ENCODE data around the gene RBM44. TPM values are rescaled to one million over a fixed set of nuclear protein-coding genes. Genes with fewer than 3 reads are reported as not detected.

RBM44 gene
- total RNA-seq, 1 donor from 2014 or later = 0.69 TPM

DNA sequence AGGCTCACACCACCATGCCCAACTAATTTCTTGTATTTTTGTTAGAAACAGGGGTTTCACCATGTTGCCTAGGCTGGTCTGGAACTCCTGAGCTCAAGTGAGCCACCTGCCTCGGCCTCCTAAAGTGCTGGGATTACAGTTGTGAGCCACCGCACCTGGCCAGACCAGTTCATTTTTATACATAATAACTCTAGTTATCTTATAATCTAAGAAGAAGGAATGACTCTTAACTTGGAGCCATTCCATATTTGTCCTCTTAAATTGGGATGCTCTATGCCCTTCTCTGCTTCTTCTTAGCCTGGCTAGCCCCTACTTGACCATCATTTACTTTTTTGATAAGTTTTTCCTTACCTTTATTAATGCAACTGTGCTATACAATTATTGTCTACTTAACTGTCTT, 2.9 kb downstream of the RBM44 start:
- no peak for DNase-seq (ENCODE audit: low spot score in 2 of 2, unreplicated experiment in 2 of 2)
- Mint-ChIP-seq H3K36me3 (peaks cover 7% of the 10 kb centered on the region), H3K27me3 (ENCODE audit: low read depth) (peaks cover 3% of the 10 kb centered on the region), H3K4me3 (no peak overlapping the region), H3K9me3 (peaks cover 12% of the 10 kb centered on the region), H3K4me1 (no peaks in the 10 kb centered on the region), H3K27ac (no peak overlapping the region)
- TF ChIP-seq, protein P1, sequence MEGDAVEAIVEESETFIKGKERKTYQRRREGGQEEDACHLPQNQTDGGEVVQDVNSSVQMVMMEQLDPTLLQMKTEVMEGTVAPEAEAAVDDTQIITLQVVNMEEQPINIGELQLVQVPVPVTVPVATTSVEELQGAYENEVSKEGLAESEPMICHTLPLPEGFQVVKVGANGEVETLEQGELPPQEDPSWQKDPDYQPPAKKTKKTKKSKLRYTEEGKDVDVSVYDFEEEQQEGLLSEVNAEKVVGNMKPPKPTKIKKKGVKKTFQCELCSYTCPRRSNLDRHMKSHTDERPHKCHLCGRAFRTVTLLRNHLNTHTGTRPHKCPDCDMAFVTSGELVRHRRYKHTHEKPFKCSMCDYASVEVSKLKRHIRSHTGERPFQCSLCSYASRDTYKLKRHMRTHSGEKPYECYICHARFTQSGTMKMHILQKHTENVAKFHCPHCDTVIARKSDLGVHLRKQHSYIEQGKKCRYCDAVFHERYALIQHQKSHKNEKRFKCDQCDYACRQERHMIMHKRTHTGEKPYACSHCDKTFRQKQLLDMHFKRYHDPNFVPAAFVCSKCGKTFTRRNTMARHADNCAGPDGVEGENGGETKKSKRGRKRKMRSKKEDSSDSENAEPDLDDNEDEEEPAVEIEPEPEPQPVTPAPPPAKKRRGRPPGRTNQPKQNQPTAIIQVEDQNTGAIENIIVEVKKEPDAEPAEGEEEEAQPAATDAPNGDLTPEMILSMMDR (IDR thresholded peaks at IDR 0.05; ENCODE audit: unreplicated experiment) = no peak

DNA sequence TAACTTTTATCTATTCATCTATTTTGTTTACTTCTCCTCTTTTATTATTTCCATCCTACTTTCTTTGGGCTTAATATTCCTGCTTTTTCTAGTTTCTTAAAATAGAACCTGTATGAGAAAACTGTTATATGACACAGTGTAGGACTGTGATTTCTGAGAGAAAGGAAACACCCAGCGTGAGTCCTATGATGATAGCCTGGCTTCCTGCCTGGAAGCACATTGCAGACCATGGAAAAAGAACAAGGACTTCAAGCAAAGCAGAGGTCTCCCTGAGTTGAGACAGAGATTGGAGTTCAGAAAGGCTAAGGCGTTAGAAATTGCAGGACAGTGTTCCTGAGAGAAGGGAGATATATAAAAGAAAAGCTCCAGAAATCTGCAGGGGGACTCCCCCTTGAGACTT, 7.8 kb downstream of the RBM44 start:
- DNase-seq (ENCODE audit: low spot score in 2 of 2, unreplicated experiment in 2 of 2) = no peak
- peaks cover 23% of the 10 kb centered on the region for H3K27me3 Mint-ChIP-seq (ENCODE audit: low read depth)
- H3K4me1 Mint-ChIP-seq = no peaks in the 10 kb centered on the region
- no peak overlapping the region for H3K4me3 Mint-ChIP-seq
- no peaks in the 10 kb centered on the region for H3K36me3 Mint-ChIP-seq
- no peak overlapping the region for H3K27ac Mint-ChIP-seq
- peaks cover 12% of the 10 kb centered on the region for H3K9me3 Mint-ChIP-seq
- TF ChIP-seq, protein P1 (IDR thresholded peaks at IDR 0.05; ENCODE audit: unreplicated experiment) = no peak

DNA sequence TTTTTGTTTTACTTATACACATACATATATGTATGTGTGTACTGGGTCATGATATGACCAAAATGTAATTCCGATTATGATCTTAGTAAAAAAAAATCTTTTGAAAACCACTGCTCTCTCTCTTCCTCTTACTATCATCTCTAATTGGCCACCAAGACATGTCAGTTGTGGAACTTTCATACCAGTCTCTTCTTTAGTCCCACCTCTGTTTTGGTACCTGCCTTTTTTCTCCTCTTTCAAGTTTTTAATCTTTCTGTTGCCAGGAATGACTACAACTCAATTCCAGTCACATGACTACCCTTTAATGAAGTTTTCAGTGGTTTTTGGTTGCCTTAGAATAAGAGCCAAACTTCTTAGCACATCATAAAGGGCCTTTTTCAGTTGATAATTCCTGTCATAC, 17.1 kb downstream of the RBM44 start:
- H3K36me3 Mint-ChIP-seq = no peaks in the 10 kb centered on the region
- H3K9me3 Mint-ChIP-seq = no peaks in the 10 kb centered on the region
- peaks cover 15% of the 10 kb centered on the region for H3K4me1 Mint-ChIP-seq
- no peak overlapping the region for H3K4me3 Mint-ChIP-seq
- TF ChIP-seq, protein P1 (IDR thresholded peaks at IDR 0.05; ENCODE audit: unreplicated experiment) = no peak
- no peak for DNase-seq (ENCODE audit: low spot score in 2 of 2, unreplicated experiment in 2 of 2)
- no peak overlapping the region for H3K27ac Mint-ChIP-seq
- peaks cover 38% of the 10 kb centered on the region for H3K27me3 Mint-ChIP-seq (ENCODE audit: low read depth)

DNA sequence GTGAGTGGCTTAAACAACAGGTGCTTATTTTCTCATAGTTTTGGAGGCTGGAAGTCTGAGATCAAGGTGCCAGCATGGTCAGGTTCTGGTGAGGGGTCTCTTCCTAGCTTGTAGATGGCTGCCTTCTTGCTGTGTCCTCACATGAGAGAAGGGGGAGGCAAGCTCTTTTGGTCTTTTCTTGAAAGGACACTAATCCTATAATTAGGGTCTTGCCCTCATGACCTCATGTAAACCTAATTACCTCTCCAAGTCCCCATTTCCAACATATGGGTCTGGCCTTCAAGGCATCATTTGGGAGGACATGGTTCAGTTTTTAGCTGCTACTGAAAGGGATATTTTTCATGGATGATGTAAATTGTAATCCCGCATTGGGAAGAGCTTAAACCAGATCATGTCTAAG, 18.0 kb downstream of the RBM44 start:
- H3K4me1 Mint-ChIP-seq = peaks cover 15% of the 10 kb centered on the region
- H3K27me3 Mint-ChIP-seq (ENCODE audit: low read depth) = peaks cover 30% of the 10 kb centered on the region
- no peaks in the 10 kb centered on the region for H3K9me3 Mint-ChIP-seq
- H3K27ac Mint-ChIP-seq = no peak overlapping the region
- H3K36me3 Mint-ChIP-seq = no peaks in the 10 kb centered on the region
- TF ChIP-seq, protein P1 (IDR thresholded peaks at IDR 0.05; ENCODE audit: unreplicated experiment) = no peak
- no peak overlapping the region for H3K4me3 Mint-ChIP-seq
- no peak for DNase-seq (ENCODE audit: low spot score in 2 of 2, unreplicated experiment in 2 of 2)

DNA sequence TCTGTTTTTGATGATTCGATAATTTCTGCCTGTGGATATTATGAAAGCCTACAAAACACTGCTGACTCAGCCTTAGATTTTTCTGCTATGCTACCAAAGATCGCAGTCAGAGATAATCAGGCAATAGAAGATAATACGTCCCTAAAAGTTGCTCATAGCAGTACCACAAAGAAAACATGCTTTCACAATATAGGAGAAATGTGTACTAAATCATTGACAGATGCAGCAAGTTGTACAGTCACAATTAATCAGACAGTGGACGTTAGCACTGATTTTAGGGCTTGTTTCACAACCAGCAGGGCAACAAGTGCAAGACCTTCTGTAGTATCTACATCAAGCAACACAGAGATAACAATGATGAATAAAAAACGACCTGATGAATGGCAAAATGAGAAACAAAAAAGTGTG, 19.5 kb downstream of the RBM44 start:
- no peak overlapping the region for H3K27ac Mint-ChIP-seq
- H3K27me3 Mint-ChIP-seq (ENCODE audit: low read depth) = peaks cover 15% of the 10 kb centered on the region
- H3K36me3 Mint-ChIP-seq = no peaks in the 10 kb centered on the region
- TF ChIP-seq, protein P1 (IDR thresholded peaks at IDR 0.05; ENCODE audit: unreplicated experiment) = no peak
- no peaks in the 10 kb centered on the region for H3K9me3 Mint-ChIP-seq
- H3K4me3 Mint-ChIP-seq = no peak overlapping the region
- DNase-seq (ENCODE audit: low spot score in 2 of 2, unreplicated experiment in 2 of 2) = no peak
- H3K4me1 Mint-ChIP-seq = peaks cover 15% of the 10 kb centered on the region

DNA sequence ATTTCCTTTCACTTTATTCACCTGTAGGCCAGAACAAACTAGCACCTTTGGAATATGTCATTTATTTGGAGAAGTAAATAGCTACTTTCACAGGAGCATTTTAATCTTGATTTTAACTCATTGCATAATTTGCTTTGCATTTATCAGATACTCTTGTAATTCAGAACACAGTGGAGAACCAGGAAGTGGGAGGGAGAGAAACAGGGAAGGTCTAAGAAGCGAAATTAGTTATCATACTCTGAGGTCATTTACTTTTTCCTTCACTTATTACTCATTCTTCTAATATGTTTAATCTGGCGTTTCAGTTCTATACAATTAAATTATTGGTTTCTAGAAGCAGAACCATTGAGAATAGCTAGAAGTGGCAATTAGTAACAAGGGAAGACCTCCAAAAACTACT, 20.7 kb downstream of the RBM44 start:
- Mint-ChIP-seq H3K4me3 (no peak overlapping the region), H3K27me3 (ENCODE audit: low read depth) (peaks cover 8% of the 10 kb centered on the region), H3K9me3 (no peaks in the 10 kb centered on the region), H3K27ac (no peak overlapping the region), H3K4me1 (peaks cover 15% of the 10 kb centered on the region), H3K36me3 (no peaks in the 10 kb centered on the region)
- TF ChIP-seq, protein P1 (IDR thresholded peaks at IDR 0.05; ENCODE audit: unreplicated experiment) = no peak
- DNase-seq (ENCODE audit: low spot score in 2 of 2, unreplicated experiment in 2 of 2) = no peak
